GM12878 (cell line): Measurements from ENCODE around the gene IRF6. TPM values are rescaled to one million over a fixed set of nuclear protein-coding genes. Genes with fewer than 3 reads are reported as not detected.

Experiments
- ATAC-seq: fragments of 200-7000 bp; cut with Tn5 transposase; 3 replicates; pipeline ENCODE4 v1.9.1; 2020; ENCODE audit warnings: mild to moderate bottlenecking, moderate library complexity
- BruUV-seq: library from RNA; stranded (reverse); fragments of 400-500 nt; replicated peaks from 2 replicates; lab custom pipeline; 2021; lab: Mats Ljungman, UMichigan
- CTCF ChIA-PET: fragments of 300-600 bp; sonication (Branson Sonifier 250); formaldehyde crosslinking; extraction: SDS; loops from one replicate; lab custom pipeline; 2021; ENCODE audit warnings: inconsistent platforms; lab: Yijun Ruan, JAX
- POLR2A ChIA-PET: fragments of 350-600 bp; formaldehyde crosslinking; extraction: SDS; loops from one replicate; lab custom pipeline; 2021; ENCODE audit warnings: inconsistent platforms; lab: Charles Lee
- RAD21 ChIA-PET: fragments of 300-600 bp; sonication (Branson Sonifier 250); formaldehyde crosslinking; loops from one replicate; lab custom pipeline; 2023; ENCODE audit warnings: antibody characterized with exemption; ENCODE audit not compliant: unreplicated experiment; lab: Charles Lee
- SMC1A ChIA-PET: fragments of 300-600 bp; sonication (Branson Sonifier 250); formaldehyde crosslinking; loops from one replicate; lab custom pipeline; 2023; ENCODE audit not compliant: unreplicated experiment, uncharacterized antibody; lab: Charles Lee
- DNase-seq: peaks from one replicate; pipeline ENCODE4 v3.0.0-alpha.2; 2011; ENCODE audit warnings: low read depth, low spot score
- FAIRE-seq: peaks from 3 replicates; lab custom pipeline; 2011; peaks lifted over from hg19 to GRCh38; lab: Jason Lieb, UNC
- H2AFZ ChIP-seq: 2 replicates; pipeline ENCODE4 v1.6.0; 2011; ENCODE audit warnings: low read depth, low read length, control low read depth; ENCODE audit not compliant: control insufficient read depth
- H3K27ac ChIP-seq: 2 replicates; pipeline ENCODE4 v1.5.1; 2011; ENCODE audit warnings: control low read depth; ENCODE audit not compliant: control insufficient read depth, insufficient read depth
- H3K27me3 ChIP-seq, 2 experiments: replicated peaks in 1 of 2; 2 replicates each; pipeline versions ENCODE4 v1.6.0 to v1.6.1; 2011; ENCODE audit warnings: low read length in 1 of 2; ENCODE audit not compliant: control insufficient read depth in 2 of 2, insufficient read depth in 2 of 2
- H3K36me3 ChIP-seq, 2 experiments: 2 replicates each; pipeline ENCODE4 v1.5.1; 2011; ENCODE audit warnings: low read length in 1 of 2; ENCODE audit not compliant: control insufficient read depth in 2 of 2, insufficient read depth in 2 of 2
- H3K4me1 ChIP-seq: 2 replicates; pipeline ENCODE4 v1.6.1; 2011; ENCODE audit warnings: mild to moderate bottlenecking, low read length, moderate library complexity, mixed read lengths; ENCODE audit not compliant: control insufficient read depth, insufficient read depth
- H3K4me2 ChIP-seq: 2 replicates; pipeline ENCODE4 v1.6.0; 2011; ENCODE audit warnings: control low read depth; ENCODE audit not compliant: control insufficient read depth, insufficient read depth
- H3K4me3 ChIP-seq: fragments of 200-600 bp; sonication (generic); 2 replicates; pipeline ENCODE4 v1.5.1; 2016
- H3K79me2 ChIP-seq: 2 replicates; pipeline ENCODE4 v1.6.0; 2011; ENCODE audit warnings: low read length; ENCODE audit not compliant: control insufficient read depth, insufficient read depth
- H3K9ac ChIP-seq: 2 replicates; pipeline ENCODE4 v1.8.0; 2011; ENCODE audit warnings: low read length, control low read depth, mixed read lengths; ENCODE audit not compliant: control insufficient read depth, insufficient read depth
- H3K9me3 ChIP-seq: replicated peaks from 3 replicates; pipeline ENCODE4 v1.5.1; 2011; ENCODE audit warnings: mild to moderate bottlenecking, low read length; ENCODE audit not compliant: control insufficient read depth, insufficient read depth
- H4K20me1 ChIP-seq: 2 replicates; pipeline ENCODE4 v1.6.0; 2011; ENCODE audit not compliant: control insufficient read depth, insufficient read depth
- BACH1 ChIP-seq: fragments of 450-650 bp; IDR thresholded peaks from 2 replicates; pipeline ENCODE4 v1.6.1; 2017; ENCODE audit warnings: mild to moderate bottlenecking, borderline replicate concordance
- EED ChIP-seq: sonication (generic); IDR thresholded peaks from 2 replicates; pipeline ENCODE4 v1.6.1; 2016; ENCODE audit warnings: antibody characterized with exemption, low read depth
- ESRRA ChIP-seq: IDR thresholded peaks from 2 replicates; pipeline ENCODE4 v1.6.1; 2012; ENCODE audit warnings: mild to moderate bottlenecking, low read length, improper control_type of control experiment
- FOXM1 ChIP-seq: IDR thresholded peaks from 2 replicates; pipeline ENCODE4 v1.6.1; 2012; ENCODE audit warnings: low read depth, mild to moderate bottlenecking, inconsistent platforms, low read length, moderate library complexity
- GABPA ChIP-seq: IDR thresholded peaks from 2 replicates; pipeline ENCODE4 v1.6.1; 2014; ENCODE audit warnings: antibody characterized with exemption, low read depth, mild to moderate bottlenecking, inconsistent platforms
- HCFC1 ChIP-seq: fragments of 150-350 bp; IDR thresholded peaks from 2 replicates; pipeline ENCODE4 v1.6.1; 2014; ENCODE audit warnings: low read length
- KAT2A ChIP-seq: conservative IDR thresholded peaks from 2 replicates; pipeline ENCODE4 v1.6.1; 2011; ENCODE audit warnings: low read depth, low read length; ENCODE audit not compliant: control insufficient read depth
- MXI1 ChIP-seq: fragments of 150-350 bp; IDR thresholded peaks from 2 replicates; pipeline ENCODE4 v1.6.1; 2011; ENCODE audit warnings: low read depth, mild to moderate bottlenecking, inconsistent platforms, low read length, improper control_type of control experiment
- NR2F1 ChIP-seq: fragments of 450-650 bp; conservative IDR thresholded peaks from 2 replicates; pipeline ENCODE4 v1.6.1; 2017; ENCODE audit warnings: mild to moderate bottlenecking
- PAX8 ChIP-seq: fragments of 450-650 bp; IDR thresholded peaks from 2 replicates; pipeline ENCODE4 v1.6.1; 2017; ENCODE audit warnings: mild to moderate bottlenecking, moderate library complexity
- POLR2AphosphoS5 ChIP-seq: IDR thresholded peaks from 2 replicates; pipeline ENCODE4 v1.6.1; 2011; ENCODE audit warnings: mild to moderate bottlenecking, low read length, inconsistent platforms
- SP1 ChIP-seq: IDR thresholded peaks from one replicate; pipeline ENCODE4 v1.6.1; 2011; ENCODE audit warnings: low read depth, low read length
- SREBF1 ChIP-seq: IDR thresholded peaks from 2 replicates; pipeline ENCODE4 v1.6.1; 2012; ENCODE audit warnings: mild to moderate bottlenecking, low read length
- STAT1 ChIP-seq: fragments of 450-650 bp; conservative IDR thresholded peaks from 2 replicates; pipeline ENCODE4 v1.6.1; 2014; ENCODE audit warnings: antibody characterized with exemption, mild to moderate bottlenecking
- ZBED1 ChIP-seq: IDR thresholded peaks from 2 replicates; pipeline ENCODE4 v1.6.1; 2016; ENCODE audit warnings: borderline replicate concordance
- ZNF274 ChIP-seq: IDR thresholded peaks from one replicate; pipeline ENCODE4 v1.8.0; 2011; ENCODE audit not compliant: insufficient read length, insufficient read depth
- ZNF384 ChIP-seq: IDR thresholded peaks from 2 replicates; pipeline ENCODE4 v1.6.1; 2012; ENCODE audit warnings: low read depth, mild to moderate bottlenecking, low read length, improper control_type of control experiment, borderline replicate concordance
- ZZZ3 ChIP-seq: IDR thresholded peaks from 2 replicates; pipeline ENCODE4 v1.6.1; 2011; ENCODE audit warnings: low read depth; ENCODE audit not compliant: control insufficient read depth, insufficient read length
- WGBS: methylation state at CpG from one replicate; pipeline ENCODE4 v1.1.6; 2016; ENCODE audit warnings: low lambda C conversion rate; ENCODE audit not compliant: insufficient replicate concordance, insufficient coverage; ENCODE audit errors: missing lambda C conversion rate; 5-methylcytosine and 5-hydroxymethylcytosine counted together
- in situ Hi-C: fragments of 300-500 bp; cut with MboI; formaldehyde crosslinking; loops from 9 replicates; pipeline ENCODE4 v1.14.3; 2018; ENCODE audit warnings: mixed read lengths
- intact Hi-C: fragments of 100-400 bp; cut with micrococcal nuclease; formaldehyde crosslinking; loops from one replicate; pipeline ENCODE4 v1.14.2; 2022; ENCODE audit not compliant: unreplicated experiment
- polyA plus RNA-seq, 11 experiments: library from polyadenylated mRNA; depleted of rRNA in 4 of 11; unstranded in 6 of 11; stranded (reverse) in 5 of 11; fragments of >200 nt; fragmentation: Nextera tagmentation in 4 of 11; fragmentation: Illumina TruSeq in 1 of 11; extraction: Ambion mirVana in 4 of 11; extraction: Trizol in 1 of 11; gene quantifications; 1 replicate in 1 of 11; 2 replicates in 10 of 11; pipeline versions ENCODE4 v1.2.1 to v1.2.3, GENCODE V29; 2011 to 2016; ENCODE audit warnings: inconsistent platforms in 2 of 11, missing spikeins in 2 of 11, low read depth in 1 of 11
- total RNA-seq, 4 experiments: library from RNA; depleted of rRNA in 3 of 4; stranded (reverse); fragments of >200 nt in 3 of 4; fragmentation: Illumina TruSeq in 1 of 4; extraction: Trizol in 1 of 4; gene quantifications; 2 replicates each; pipeline versions ENCODE4 v1.2.1 to v1.2.3, GENCODE V29; 2013 to 2021
- TF ChIP-seq, protein P1 (sequence below): IDR thresholded peaks from 2 replicates; pipeline ENCODE4 v1.6.1; 2011; ENCODE audit warnings: low read depth, mild to moderate bottlenecking, low read length, moderate library complexity, borderline replicate concordance; ENCODE audit errors: extremely low read depth
- TF ChIP-seq, protein P2 (sequence below): fragments of 150-350 bp; IDR thresholded peaks from 2 replicates; pipeline ENCODE4 v1.6.1; 2016; ENCODE audit warnings: low read depth, low read length

IRF6 gene
- total and polyA plus RNA-seq, 10 of the 15 experiments (the other 5 are each of a cell fraction or from before 2014, with no cell fraction given), result 0.04 to 0.50 (median 0.09) TPM; not detected in 1

DNA sequence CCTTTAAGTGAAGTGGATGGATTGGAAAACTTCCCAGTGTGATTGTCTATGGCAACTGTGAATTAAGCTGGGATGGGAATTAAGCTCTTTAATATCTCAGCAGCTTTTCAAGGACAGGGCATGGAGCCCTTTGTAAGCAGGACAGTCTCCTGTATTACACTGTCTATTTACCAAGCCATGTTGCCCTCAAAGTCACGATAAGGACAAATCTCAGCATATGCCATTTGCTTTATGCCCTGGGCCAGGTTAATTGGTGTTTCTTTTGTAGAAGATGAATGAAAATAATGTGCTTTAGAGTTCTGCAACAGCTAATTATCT lies 39.4 kb upstream of the IRF6 start:
- Histone ChIP-seq H2AFZ (no peak overlapping the region), H4K20me1 (no peaks in the 10 kb centered on the region), H3K4me3 (no peak overlapping the region), H3K9ac (no peak overlapping the region), H3K36me3 (peaks cover 19 to 31% of the 10 kb centered on the region in 2 experiments), H3K4me1 (no peaks in the 10 kb centered on the region), H3K9me3 (no peaks in the 10 kb centered on the region), H3K79me2 (no peaks in the 10 kb centered on the region), H3K4me2 (no peak overlapping the region), H3K27ac (no peak overlapping the region), H3K27me3 (no peaks in the 10 kb centered on the region)
- CTCF ChIA-PET, result interaction anchor here (0.8 to 1.9 kb wide), 5 partner anchors 8 to 22 kb away, joined by 3 to 9 read pairs (median 4); partner anchors contain the start of gene UTP25
- intact Hi-C loops (no loop called here), in situ Hi-C loops (no loop called here)
- FAIRE-seq (no peak), ATAC-seq (no peak), DNase-seq (no peak)
- RAD21 ChIA-PET, result interaction anchor here (0.7 kb wide), 1 partner anchor 1178 kb away, joined by 3 read pairs; no protein-coding TSS in a partner anchor
- SMC1A ChIA-PET, result interaction anchor here (1.5 kb wide), 1 partner anchor 11 kb away, joined by 3 read pairs; no protein-coding TSS in a partner anchor
- TF ChIP-seq GABPA (no peak), ZZZ3 (no peak), PAX8 (no peak), STAT1 (no peak), SP1 (no peak), ZNF384 (no peak), EED (no peak), BACH1 (no peak), HCFC1 (no peak), ZBED1 (no peak), MXI1 (no peak), POLR2AphosphoS5 (no peak), FOXM1 (no peak), SREBF1 (no peak), ESRRA (no peak), KAT2A (no peak), NR2F1 (no peak), ZNF274 (no peak)
- TF ChIP-seq, protein P1, sequence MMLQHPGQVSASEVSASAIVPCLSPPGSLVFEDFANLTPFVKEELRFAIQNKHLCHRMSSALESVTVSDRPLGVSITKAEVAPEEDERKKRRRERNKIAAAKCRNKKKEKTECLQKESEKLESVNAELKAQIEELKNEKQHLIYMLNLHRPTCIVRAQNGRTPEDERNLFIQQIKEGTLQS, result no peak
- TF ChIP-seq, protein P2, sequence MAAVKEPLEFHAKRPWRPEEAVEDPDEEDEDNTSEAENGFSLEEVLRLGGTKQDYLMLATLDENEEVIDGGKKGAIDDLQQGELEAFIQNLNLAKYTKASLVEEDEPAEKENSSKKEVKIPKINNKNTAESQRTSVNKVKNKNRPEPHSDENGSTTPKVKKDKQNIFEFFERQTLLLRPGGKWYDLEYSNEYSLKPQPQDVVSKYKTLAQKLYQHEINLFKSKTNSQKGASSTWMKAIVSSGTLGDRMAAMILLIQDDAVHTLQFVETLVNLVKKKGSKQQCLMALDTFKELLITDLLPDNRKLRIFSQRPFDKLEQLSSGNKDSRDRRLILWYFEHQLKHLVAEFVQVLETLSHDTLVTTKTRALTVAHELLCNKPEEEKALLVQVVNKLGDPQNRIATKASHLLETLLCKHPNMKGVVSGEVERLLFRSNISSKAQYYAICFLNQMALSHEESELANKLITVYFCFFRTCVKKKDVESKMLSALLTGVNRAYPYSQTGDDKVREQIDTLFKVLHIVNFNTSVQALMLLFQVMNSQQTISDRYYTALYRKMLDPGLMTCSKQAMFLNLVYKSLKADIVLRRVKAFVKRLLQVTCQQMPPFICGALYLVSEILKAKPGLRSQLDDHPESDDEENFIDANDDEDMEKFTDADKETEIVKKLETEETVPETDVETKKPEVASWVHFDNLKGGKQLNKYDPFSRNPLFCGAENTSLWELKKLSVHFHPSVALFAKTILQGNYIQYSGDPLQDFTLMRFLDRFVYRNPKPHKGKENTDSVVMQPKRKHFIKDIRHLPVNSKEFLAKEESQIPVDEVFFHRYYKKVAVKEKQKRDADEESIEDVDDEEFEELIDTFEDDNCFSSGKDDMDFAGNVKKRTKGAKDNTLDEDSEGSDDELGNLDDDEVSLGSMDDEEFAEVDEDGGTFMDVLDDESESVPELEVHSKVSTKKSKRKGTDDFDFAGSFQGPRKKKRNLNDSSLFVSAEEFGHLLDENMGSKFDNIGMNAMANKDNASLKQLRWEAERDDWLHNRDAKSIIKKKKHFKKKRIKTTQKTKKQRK, result no peak
- 59% methylated on average over 1 of the region's 1 CpG for WGBS
- POLR2A ChIA-PET, result interaction anchor here (1.7 kb wide), 1 partner anchor 9 kb away, joined by 3 read pairs; no protein-coding TSS in a partner anchor
- BruUV-seq, result no TSS peak
